ENCODE measurements around the gene HDGF. TPM values are rescaled to one million over a fixed set of nuclear protein-coding genes. Genes with fewer than 3 reads are reported as not detected.

HDGF gene
- total RNA-seq, 2 donors from 2014 or later, result 92.4 to 122 TPM

DNA sequence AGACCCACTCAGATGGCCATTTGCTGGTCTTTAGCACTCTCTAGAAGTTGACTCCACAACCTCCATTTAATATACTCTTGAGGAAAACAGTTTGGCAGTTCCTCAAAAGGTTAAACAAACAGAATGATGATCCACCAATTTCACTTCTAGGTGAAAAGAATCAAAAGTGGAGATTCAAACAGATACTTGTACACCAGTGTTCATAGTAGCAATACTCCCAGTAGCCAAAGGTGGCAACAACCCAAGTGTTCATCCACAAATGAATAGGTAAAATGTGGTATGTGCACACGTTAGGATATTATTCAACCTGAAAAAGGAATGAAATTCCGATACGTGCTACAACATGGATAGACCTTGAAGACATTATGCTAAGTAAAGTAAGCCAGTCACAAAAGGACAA lies 22.1 kb upstream of the HDGF start:
- H3K36me3 ChIP-seq (replicated peaks in 1 of 2; ENCODE audit: insufficient read depth in 1 of 2, low read depth in 2 of 2), result peaks cover 0 to 2% of the 10 kb centered on the region in 2 donors
- 91 to 95% methylated on average over 3 of the region's 3 CpGs for WGBS, 2 donors
- ATAC-seq (no peak), DNase-seq (no peak)
- H3K27me3 ChIP-seq, result no peaks in the 10 kb centered on the region
- no peaks in the 10 kb centered on the region for H3K9me3 ChIP-seq
- no peak for TF ChIP-seq POLR2A (IDR thresholded peaks at IDR 0.05)
- TF ChIP-seq, protein P1, sequence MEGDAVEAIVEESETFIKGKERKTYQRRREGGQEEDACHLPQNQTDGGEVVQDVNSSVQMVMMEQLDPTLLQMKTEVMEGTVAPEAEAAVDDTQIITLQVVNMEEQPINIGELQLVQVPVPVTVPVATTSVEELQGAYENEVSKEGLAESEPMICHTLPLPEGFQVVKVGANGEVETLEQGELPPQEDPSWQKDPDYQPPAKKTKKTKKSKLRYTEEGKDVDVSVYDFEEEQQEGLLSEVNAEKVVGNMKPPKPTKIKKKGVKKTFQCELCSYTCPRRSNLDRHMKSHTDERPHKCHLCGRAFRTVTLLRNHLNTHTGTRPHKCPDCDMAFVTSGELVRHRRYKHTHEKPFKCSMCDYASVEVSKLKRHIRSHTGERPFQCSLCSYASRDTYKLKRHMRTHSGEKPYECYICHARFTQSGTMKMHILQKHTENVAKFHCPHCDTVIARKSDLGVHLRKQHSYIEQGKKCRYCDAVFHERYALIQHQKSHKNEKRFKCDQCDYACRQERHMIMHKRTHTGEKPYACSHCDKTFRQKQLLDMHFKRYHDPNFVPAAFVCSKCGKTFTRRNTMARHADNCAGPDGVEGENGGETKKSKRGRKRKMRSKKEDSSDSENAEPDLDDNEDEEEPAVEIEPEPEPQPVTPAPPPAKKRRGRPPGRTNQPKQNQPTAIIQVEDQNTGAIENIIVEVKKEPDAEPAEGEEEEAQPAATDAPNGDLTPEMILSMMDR (IDR thresholded peaks at IDR 0.05), result peak in 2 of 7 experiments; percentile 1 to 5
- H3K27ac ChIP-seq, result peak overlapping the region in 1 of 4 donors; percentile 13
- intact Hi-C loops (cut with DNase I), result no loop called here
- no peak overlapping the region for H3K4me3 ChIP-seq
- H3K4me1 ChIP-seq, result peaks cover 40% of the 10 kb centered on the region

DNA sequence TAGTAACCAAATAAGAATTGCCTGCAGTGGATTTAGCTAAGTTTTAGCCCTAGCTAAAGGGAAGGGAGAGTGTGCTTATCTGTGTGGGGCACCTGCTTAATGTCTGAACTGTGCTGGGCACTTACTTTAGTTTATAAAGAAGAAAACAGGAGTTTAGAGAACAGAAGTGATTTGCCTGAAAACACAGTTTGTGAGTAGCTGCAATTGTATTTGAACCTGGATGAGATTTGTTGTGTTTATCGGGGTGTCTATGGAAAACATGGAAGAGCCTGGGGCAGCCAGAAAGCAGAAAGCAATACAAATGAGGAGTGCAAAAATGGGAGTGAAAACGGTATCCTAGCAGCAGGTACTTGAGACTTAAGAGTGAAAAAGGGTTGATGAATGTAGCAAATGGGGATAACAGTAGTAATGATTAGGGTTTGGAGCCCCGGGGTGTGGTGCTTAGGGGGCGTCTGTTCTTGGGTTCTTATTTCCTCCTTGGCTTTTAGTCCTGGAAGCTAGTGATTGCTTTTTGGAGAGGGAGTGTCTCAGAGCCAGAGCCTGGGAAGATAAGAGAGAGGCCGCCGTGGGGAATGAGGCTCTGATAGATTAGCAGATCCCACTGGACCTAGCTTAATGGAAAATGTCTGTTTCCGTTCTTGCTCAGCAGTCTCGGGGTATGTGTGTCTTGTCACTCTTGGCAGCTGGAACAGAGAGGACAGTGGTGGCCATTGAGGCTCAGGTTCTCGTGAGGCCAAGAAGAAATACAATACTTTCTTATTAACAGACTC lies 21.4 kb upstream of the HDGF start:
- Histone ChIP-seq H3K4me1 (peaks cover 45% of the 10 kb centered on the region), H3K27ac (peak overlapping the region in 1 of 4 donors; percentile 9), H3K27me3 (no peaks in the 10 kb centered on the region), H3K4me3 (no peak overlapping the region), H3K36me3 (replicated peaks in 1 of 2; ENCODE audit: insufficient read depth in 1 of 2, low read depth in 2 of 2) (peaks cover 0 to 2% of the 10 kb centered on the region in 2 donors), H3K9me3 (no peaks in the 10 kb centered on the region)
- peak; percentile 19 for ATAC-seq
- DNase-seq, result no peak
- TF ChIP-seq, protein P1 (IDR thresholded peaks at IDR 0.05), result no peak
- TF ChIP-seq POLR2A (IDR thresholded peaks at IDR 0.05), result no peak
- 35 to 43% methylated on average over 7 to 9 of the region's 9 CpGs for WGBS, 2 donors
- intact Hi-C loops (cut with DNase I), result no loop called here

DNA sequence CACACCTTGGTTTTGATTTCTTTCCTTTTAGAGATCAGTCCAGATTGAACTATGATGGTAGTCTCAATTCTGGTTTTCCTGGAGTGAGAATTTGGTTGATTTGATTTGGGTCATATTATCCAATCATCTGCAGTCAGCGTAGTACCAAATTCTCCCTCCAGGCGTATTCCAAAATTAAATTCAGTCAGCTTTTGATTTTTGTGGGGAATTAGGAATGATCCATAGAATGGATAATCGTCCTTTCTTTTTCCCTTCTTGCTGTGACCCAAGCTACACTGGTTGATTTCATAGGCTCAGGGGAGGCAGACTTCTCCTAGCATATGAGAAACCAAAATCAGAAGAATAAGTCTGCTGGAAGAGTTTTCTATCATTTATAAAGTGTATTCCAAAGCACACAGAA lies 20.7 kb upstream of the HDGF start:
- ATAC-seq (no peak), DNase-seq (no peak)
- Histone ChIP-seq H3K4me1 (peaks cover 45% of the 10 kb centered on the region), H3K4me3 (no peak overlapping the region), H3K9me3 (no peaks in the 10 kb centered on the region), H3K27ac (peak overlapping the region in 1 of 4 donors; percentile 9), H3K36me3 (replicated peaks in 1 of 2; ENCODE audit: insufficient read depth in 1 of 2, low read depth in 2 of 2) (peaks cover 0 to 2% of the 10 kb centered on the region in 2 donors), H3K27me3 (no peaks in the 10 kb centered on the region)
- intact Hi-C loops (cut with DNase I), result no loop called here
- 77 to 82% methylated on average over 3 of the region's 3 CpGs for WGBS, 2 donors
- TF ChIP-seq, protein P1 (IDR thresholded peaks at IDR 0.05), result no peak
- no peak for TF ChIP-seq POLR2A (IDR thresholded peaks at IDR 0.05)

DNA sequence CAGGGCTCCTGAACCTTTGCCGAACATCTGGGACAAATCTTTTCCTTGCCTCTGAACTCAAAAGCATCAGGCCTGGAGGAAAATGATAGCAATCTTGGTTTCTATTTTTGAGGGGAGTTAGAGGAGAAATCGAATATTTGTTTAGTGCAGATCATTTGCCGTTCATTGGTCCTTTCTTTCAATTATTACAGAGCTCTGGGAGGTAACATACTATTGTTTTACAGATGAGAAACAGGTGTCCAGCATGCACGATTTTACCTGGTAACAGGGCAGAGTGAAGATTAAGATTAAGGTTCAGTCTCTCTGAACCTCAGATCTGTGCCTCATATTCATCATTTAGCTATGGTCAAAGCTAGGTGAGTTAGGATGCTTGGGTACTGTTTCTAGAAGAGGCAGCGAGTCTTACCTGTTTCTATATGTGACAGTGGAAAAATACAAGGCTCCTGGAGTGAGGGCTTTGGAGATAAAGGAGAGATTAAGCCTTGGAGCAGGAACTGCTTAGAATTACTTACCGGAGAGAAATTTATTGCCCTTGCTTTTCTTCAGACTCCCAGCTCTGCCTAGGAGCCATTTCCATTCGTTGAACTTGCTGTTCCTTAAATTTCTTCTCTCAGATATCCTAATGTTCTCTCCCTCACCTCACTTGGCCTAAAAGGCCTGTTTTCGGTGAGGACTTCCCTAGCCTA lies 17.3 kb upstream of the HDGF start:
- TF ChIP-seq, protein P1 (IDR thresholded peaks at IDR 0.05), result no peak
- TF ChIP-seq POLR2A (IDR thresholded peaks at IDR 0.05), result no peak
- Histone ChIP-seq H3K4me3 (peak overlapping the region in 1 of 2 donors; percentile 75), H3K4me1 (peaks cover 53% of the 10 kb centered on the region), H3K27me3 (no peaks in the 10 kb centered on the region), H3K27ac (peak overlapping the region in 3 of 4 donors; percentile 92 to 96 (median 94)), H3K36me3 (replicated peaks in 1 of 2; ENCODE audit: insufficient read depth in 1 of 2, low read depth in 2 of 2) (peaks cover 0 to 2% of the 10 kb centered on the region in 2 donors), H3K9me3 (no peaks in the 10 kb centered on the region)
- no peak for DNase-seq
- WGBS, 2 donors, result 7 to 9% methylated on average over 8 of the region's 8 CpGs
- intact Hi-C loops (cut with DNase I), result no loop called here
- no peak for ATAC-seq

Data from body of pancreas (tissue), 4 donors.